Esophagus squamous epithelium (tissue), 4 donors: ENCODE results near the gene FKBP1B.

Experiments
- CTCF ChIP-seq, 6 experiments: fragments of 450-650 bp in 4 of 6; fragments of 200-600 bp in 2 of 6; sonication (generic) in 2 of 6; IDR thresholded peaks; one replicate each; pipeline ENCODE4 v1.5.1; 2016 to 2019; ENCODE audit warnings: antibody characterized with exemption in 6 of 6, mild to moderate bottlenecking in 4 of 6, moderate library complexity in 4 of 6
- POLR2A ChIP-seq, 4 donors: fragments of 450-650 bp; IDR thresholded peaks; one replicate each; pipeline ENCODE4 v1.6.1; 2017; ENCODE audit warnings: antibody characterized with exemption in 4 of 4, mild to moderate bottlenecking in 4 of 4, moderate library complexity in 3 of 4

GRCh38 chr2:24077879-24078278 lies 28.3 kb downstream of the FKBP1B start:
- TF ChIP-seq CTCF (IDR thresholded peaks at IDR 0.05) = no peak
- no peak for TF ChIP-seq POLR2A (IDR thresholded peaks at IDR 0.05)
